ENCODE data around the gene TNRC6C. TPM values are rescaled to one million over a fixed set of nuclear protein-coding genes. Genes with fewer than 3 reads are reported as not detected.
"Not testable (repeated sequence)": the region's sequence is repeated elsewhere in the genome, so short reads cannot be mapped to it uniquely, and the experiment has no call there.

Gene TNRC6C
- total and polyA plus RNA-seq, 7 donors = 1.2 to 22.4 (median 11.4) TPM

- no peak overlapping the region for H3K27ac ChIP-seq
- no peaks in the 10 kb centered on the region for H3K27me3 ChIP-seq (ENCODE audit: insufficient read depth in 3 of 3, low read length in 2 of 3)
- whole genome bisulfite sequencing, 3 donors = 28 to 51% (median 33%) methylated on average over 2 of the region's 2 CpGs
- no peaks in the 10 kb centered on the region for H3K9me3 ChIP-seq
- no peak for TF ChIP-seq CTCF (IDR thresholded peaks at IDR 0.05)
- no peaks in the 10 kb centered on the region for H3K36me3 ChIP-seq (ENCODE audit: insufficient read depth in 1 of 2, low read depth in 1 of 2)
- ATAC-seq (peak in 3 of 4 donors; percentile 40 to 48 (median 48)), DNase-seq (no peak)
- peaks cover 64% of the 10 kb centered on the region for H3K4me1 ChIP-seq
- H3K4me3 ChIP-seq = no peak overlapping the region
- intact Hi-C loops (cut with DNase I) = no loop called here
Observed at GRCh38 chr17:77963441-77963840, 4.9 kb downstream of the TNRC6C start.

DNA sequence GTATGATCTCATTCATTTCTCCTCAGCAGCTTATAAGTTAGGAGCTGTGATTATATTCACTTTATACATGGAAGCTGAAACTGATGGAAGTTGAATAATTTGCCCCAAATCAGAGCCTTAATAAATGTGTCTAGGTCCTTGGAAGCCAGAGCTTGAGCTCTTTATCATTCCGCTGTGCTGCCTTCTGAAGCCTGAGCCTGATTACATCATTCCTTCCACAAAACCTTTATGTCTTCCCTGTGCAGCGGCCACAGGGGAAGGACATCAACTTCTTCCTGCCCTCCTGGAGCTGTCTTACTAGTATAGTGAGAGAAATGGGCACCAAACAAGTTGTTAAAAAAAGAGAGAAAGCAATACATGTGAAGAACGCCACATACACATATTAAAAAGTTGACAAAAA is 6.8 kb downstream of the TNRC6C start:
- intact Hi-C loops (cut with DNase I) = no loop called here
- WGBS, 3 donors = 76 to 86% (median 82%) methylated on average over 3 of the region's 3 CpGs
- Histone ChIP-seq H3K4me3 (no peak overlapping the region), H3K27ac (no peak overlapping the region), H3K27me3 (ENCODE audit: insufficient read depth in 3 of 3, low read length in 2 of 3) (no peaks in the 10 kb centered on the region), H3K36me3 (ENCODE audit: insufficient read depth in 1 of 2, low read depth in 1 of 2) (no peaks in the 10 kb centered on the region), H3K9me3 (no peaks in the 10 kb centered on the region), H3K4me1 (peaks cover 78% of the 10 kb centered on the region)
- DNase-seq (no peak), ATAC-seq (no peak)
- no peak for TF ChIP-seq CTCF (IDR thresholded peaks at IDR 0.05)

GRCh38 chr17:77966476-77966875 is 8.0 kb downstream of the TNRC6C start:
- ATAC-seq = no peak
- TF ChIP-seq CTCF (IDR thresholded peaks at IDR 0.05) = no peak
- H3K27me3 ChIP-seq (ENCODE audit: insufficient read depth in 3 of 3, low read length in 2 of 3) = no peaks in the 10 kb centered on the region
- H3K36me3 ChIP-seq (ENCODE audit: insufficient read depth in 1 of 2, low read depth in 1 of 2) = no peaks in the 10 kb centered on the region
- intact Hi-C loops (cut with DNase I) = no loop called here
- no peak overlapping the region for H3K4me3 ChIP-seq
- no peaks in the 10 kb centered on the region for H3K9me3 ChIP-seq
- WGBS, 3 donors = 42 to 85% (median 55%) methylated on average over 2 of the region's 2 CpGs
- no peak overlapping the region for H3K27ac ChIP-seq
- H3K4me1 ChIP-seq = peaks cover 70% of the 10 kb centered on the region
- DNase-seq = no peak

- intact Hi-C loops (cut with DNase I) = no loop called here
- no peak for TF ChIP-seq CTCF (IDR thresholded peaks at IDR 0.05)
- H3K27me3 ChIP-seq (ENCODE audit: insufficient read depth in 3 of 3, low read length in 2 of 3) = no peaks in the 10 kb centered on the region
- no peak for DNase-seq
- no peak overlapping the region for H3K27ac ChIP-seq
- H3K36me3 ChIP-seq (ENCODE audit: insufficient read depth in 1 of 2, low read depth in 1 of 2) = no peaks in the 10 kb centered on the region
- WGBS, 3 donors = 34 to 71% (median 35%) methylated on average over 3 of the region's 3 CpGs
- H3K4me3 ChIP-seq = no peak overlapping the region
- H3K9me3 ChIP-seq = no peaks in the 10 kb centered on the region
- H3K4me1 ChIP-seq = peaks cover 49% of the 10 kb centered on the region
- ATAC-seq = peak in 3 of 4 donors; percentile 61 to 86 (median 76)
Observed at GRCh38 chr17:77968788-77969187, 10.3 kb downstream of the TNRC6C start.

DNA sequence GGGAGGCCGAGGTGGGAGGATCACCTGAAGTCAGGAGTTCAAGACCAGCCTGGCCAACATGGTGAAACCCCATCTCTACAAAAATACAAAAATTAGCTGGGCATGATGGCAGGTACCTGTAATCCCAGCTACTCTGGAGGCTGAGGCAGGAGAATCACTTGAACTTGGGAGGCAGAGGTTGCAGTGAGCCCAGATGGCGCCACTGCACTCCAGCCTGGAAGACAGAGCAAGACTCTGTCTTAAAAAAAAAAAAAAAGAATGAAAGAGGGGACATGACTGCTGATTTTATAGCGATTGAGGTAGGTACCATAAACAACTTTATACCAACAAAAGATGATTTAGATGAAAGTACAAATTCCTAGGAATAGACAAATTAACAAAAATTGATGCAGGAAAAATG is 13.8 kb downstream of the TNRC6C start:
- H3K9me3 ChIP-seq; intact Hi-C loops (cut with DNase I); H3K27ac ChIP-seq; H3K27me3 ChIP-seq (ENCODE audit: insufficient read depth in 3 of 3, low read length in 2 of 3); H3K4me3 ChIP-seq; DNase-seq; ATAC-seq; H3K36me3 ChIP-seq (ENCODE audit: insufficient read depth in 1 of 2, low read depth in 1 of 2): not testable (repeated sequence)
- peaks cover 23% of the 10 kb centered on the region for H3K4me1 ChIP-seq
- WGBS, 3 donors = 85 to 99% (median 96%) methylated on average over 3 of the region's 3 CpGs

Measured in psoas muscle (tissue), 8 donors.